GM18519 (cell line): Measurements from ENCODE around the gene AKR1E2.
"Not testable (repeated sequence)": the region's sequence is repeated elsewhere in the genome, so short reads cannot be mapped to it uniquely, and the experiment has no call there.

Experiments used
- ATAC-seq: cut with Tn5 transposase; IDR thresholded peaks from one replicate; pipeline ENCODE4 v1.9.1; 2021; ENCODE audit warnings: mild to moderate bottlenecking, moderate library complexity; ENCODE audit not compliant: unreplicated experiment, low FRiP score

AKR1E2 gene

GRCh38 chr10:4813023-4813422, 13.0 kb upstream of the AKR1E2 start:
- no peak for ATAC-seq

GRCh38 chr10:4813496-4813895, 12.5 kb upstream of the AKR1E2 start:
- no peak for ATAC-seq

- not testable (repeated sequence) for ATAC-seq
These were observed 10.3 kb upstream of the AKR1E2 start for GRCh38 chr10:4815646-4816180.

GRCh38 chr10:4816966-4817365, 9.0 kb upstream of the AKR1E2 start:
- ATAC-seq: no peak

- no peak for ATAC-seq
These were observed 6.9 kb upstream of the AKR1E2 start for GRCh38 chr10:4819067-4819466.

- ATAC-seq: no peak
These were observed 6.3 kb upstream of the AKR1E2 start for GRCh38 chr10:4819707-4820106.

- no peak for ATAC-seq
These were observed 5.1 kb upstream of the AKR1E2 start for GRCh38 chr10:4820804-4821401.

GRCh38 chr10:4822208-4822607, 3.8 kb upstream of the AKR1E2 start:
- ATAC-seq: no peak

GRCh38 chr10:4824791-4825310, 1.2 kb upstream of the AKR1E2 start:
- no peak for ATAC-seq

GRCh38 chr10:4825456-4825867, 545 bp upstream of the AKR1E2 start:
- no peak for ATAC-seq

GRCh38 chr10:4826792-4827324, 851 bp downstream of the AKR1E2 start:
- no peak for ATAC-seq

GRCh38 chr10:4828005-4828404, 2.0 kb downstream of the AKR1E2 start:
- no peak for ATAC-seq

GRCh38 chr10:4830551-4830950, 4.5 kb downstream of the AKR1E2 start:
- ATAC-seq: no peak

- no peak for ATAC-seq
These were observed 5.1 kb downstream of the AKR1E2 start for GRCh38 chr10:4831091-4831490.

GRCh38 chr10:4833286-4833685, 7.3 kb downstream of the AKR1E2 start:
- no peak for ATAC-seq

- ATAC-seq: no peak
These were observed 8.9 kb downstream of the AKR1E2 start for GRCh38 chr10:4834898-4835405.

- no peak for ATAC-seq
These were observed 9.5 kb downstream of the AKR1E2 start for GRCh38 chr10:4835494-4835918.

- ATAC-seq: no peak
These were observed 10.5 kb downstream of the AKR1E2 start for GRCh38 chr10:4836416-4836969.

GRCh38 chr10:4837551-4837950, 11.5 kb downstream of the AKR1E2 start:
- ATAC-seq: no peak

- no peak for ATAC-seq
These were observed 12.7 kb downstream of the AKR1E2 start for GRCh38 chr10:4838743-4839142.

- ATAC-seq: no peak
These were observed 13.3 kb downstream of the AKR1E2 start for GRCh38 chr10:4839353-4839752.

- ATAC-seq: no peak
These were observed 14.1 kb downstream of the AKR1E2 start for GRCh38 chr10:4840151-4840550.
